HG03520 (cell line): ENCODE results near the gene PSMD1.
"Not testable (repeated sequence)": the region's sequence is repeated elsewhere in the genome, so short reads cannot be mapped to it uniquely, and the experiment has no call there.

Experiments used
- ATAC-seq: cut with Tn5 transposase; IDR thresholded peaks from one replicate; pipeline ENCODE4 v1.9.1; 2021; ENCODE audit warnings: mild to moderate bottlenecking, moderate library complexity; ENCODE audit not compliant: unreplicated experiment

PSMD1 gene

GRCh38 chr2:231181860-231182512 is 125.3 kb downstream of the PSMD1 start:
- no peak for ATAC-seq

GRCh38 chr2:231182513-231182899 is 125.8 kb downstream of the PSMD1 start:
- ATAC-seq = no peak

DNA sequence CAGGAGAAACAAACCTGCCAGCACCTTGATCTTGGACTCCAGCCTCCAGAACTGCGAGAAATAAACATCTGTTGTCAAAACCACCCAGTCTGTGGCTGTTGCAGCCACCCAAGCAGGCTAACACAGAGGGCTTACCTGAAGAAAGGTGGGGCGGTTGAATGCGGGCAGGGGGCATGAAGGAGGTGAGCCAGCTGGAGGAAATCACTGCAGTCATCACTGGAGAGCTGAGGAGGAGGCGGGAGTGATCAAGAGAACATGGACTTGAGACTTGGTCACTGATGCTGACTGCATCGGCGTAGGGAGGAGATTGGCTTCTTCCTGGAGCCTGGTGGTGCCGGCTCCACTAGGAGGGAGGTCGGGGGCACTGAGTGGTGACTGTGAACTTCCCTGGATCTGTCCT is 127.2 kb downstream of the PSMD1 start:
- no peak for ATAC-seq

DNA sequence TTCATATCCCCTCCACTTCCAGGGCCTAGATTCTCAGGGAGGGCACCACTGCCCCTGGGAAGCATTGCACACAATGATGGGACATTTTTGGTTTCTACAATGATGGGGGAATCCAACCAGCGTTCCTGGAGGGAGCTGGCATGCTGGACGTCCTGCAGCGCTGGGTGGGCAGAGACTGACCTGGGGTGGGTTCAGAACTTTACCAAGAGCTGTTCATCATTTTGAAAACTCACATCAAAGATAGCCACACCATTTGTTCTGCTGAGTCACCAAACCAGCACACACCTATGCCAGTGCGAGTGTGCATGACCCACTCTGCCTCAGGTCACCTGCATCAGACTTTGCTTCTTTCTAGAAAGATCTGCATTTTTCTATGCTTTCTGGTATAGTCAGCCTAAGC is 127.7 kb downstream of the PSMD1 start:
- ATAC-seq = no peak

- ATAC-seq = no peak
Measured at GRCh38 chr2:231185050-231185725, 128.5 kb downstream of the PSMD1 start.

- no peak for ATAC-seq
Measured at GRCh38 chr2:231185886-231186285, 129.2 kb downstream of the PSMD1 start.

- no peak for ATAC-seq
Measured at GRCh38 chr2:231186325-231186724, 129.7 kb downstream of the PSMD1 start.

- ATAC-seq = no peak
Measured at GRCh38 chr2:231187736-231188505, 131.3 kb downstream of the PSMD1 start.

GRCh38 chr2:231188506-231189170 is 132.0 kb downstream of the PSMD1 start:
- ATAC-seq = no peak

DNA sequence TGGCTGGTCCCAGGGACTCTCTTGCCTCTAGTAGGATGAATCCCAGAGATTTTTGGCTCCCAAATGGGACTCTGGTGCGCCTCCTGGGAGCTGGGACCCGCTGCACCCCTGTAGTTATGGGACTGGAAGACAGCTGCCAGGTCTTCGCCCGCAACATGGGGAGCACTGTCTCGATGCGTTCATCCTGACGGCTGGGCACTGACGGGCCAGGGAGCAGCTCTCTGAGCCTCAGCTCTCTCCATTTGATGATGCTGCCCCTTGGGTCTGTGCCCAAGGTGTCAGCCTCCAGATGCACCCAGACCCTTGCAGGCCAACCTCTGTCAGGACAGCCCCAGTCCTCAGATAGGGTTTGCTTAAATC is 132.5 kb downstream of the PSMD1 start:
- ATAC-seq = no peak

DNA sequence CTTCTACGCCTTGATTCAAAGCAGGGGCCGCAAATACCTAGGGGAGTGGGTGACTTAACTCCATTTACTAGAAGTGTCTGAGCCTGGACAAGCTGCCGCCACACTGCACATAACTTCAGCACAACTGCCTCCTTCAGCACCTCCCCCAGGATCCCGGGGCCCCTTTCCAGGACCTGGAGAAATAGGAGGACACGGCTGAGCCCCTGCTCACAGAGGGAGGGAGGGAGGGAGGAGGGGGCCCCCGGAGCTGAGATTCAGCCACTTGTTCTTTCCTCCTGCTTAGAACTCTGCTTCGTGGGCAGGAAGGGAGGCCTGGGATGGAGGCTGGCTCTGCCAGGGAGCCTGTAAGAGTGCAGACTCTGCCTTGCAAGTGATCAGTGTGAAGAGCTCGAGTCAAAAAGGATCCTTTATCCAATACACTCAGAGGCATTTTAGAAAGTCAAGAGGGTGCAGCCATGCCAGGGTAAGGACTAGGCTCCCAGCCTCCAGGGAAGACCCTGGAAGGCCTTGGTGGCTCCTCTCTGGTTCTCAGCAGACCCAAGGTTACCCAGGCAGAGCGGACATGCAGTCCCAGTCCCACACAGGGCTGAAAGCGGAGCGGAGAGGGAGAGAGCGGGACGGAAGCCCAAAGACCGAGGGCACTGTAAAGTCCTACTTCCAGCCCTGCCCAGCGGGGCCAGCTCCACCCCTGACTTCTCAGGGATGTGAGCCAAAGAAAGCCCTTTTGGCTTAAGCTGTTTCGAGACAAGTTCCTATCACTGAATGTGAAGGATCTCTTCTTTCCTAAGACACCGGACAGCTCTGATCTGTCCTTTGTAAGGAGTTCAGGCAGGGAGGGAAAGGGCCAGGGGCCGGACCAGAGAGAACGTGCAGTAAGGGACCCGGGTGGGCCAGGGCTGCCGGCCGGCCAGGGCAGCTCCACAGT is 133.2 kb downstream of the PSMD1 start:
- ATAC-seq = no peak

DNA sequence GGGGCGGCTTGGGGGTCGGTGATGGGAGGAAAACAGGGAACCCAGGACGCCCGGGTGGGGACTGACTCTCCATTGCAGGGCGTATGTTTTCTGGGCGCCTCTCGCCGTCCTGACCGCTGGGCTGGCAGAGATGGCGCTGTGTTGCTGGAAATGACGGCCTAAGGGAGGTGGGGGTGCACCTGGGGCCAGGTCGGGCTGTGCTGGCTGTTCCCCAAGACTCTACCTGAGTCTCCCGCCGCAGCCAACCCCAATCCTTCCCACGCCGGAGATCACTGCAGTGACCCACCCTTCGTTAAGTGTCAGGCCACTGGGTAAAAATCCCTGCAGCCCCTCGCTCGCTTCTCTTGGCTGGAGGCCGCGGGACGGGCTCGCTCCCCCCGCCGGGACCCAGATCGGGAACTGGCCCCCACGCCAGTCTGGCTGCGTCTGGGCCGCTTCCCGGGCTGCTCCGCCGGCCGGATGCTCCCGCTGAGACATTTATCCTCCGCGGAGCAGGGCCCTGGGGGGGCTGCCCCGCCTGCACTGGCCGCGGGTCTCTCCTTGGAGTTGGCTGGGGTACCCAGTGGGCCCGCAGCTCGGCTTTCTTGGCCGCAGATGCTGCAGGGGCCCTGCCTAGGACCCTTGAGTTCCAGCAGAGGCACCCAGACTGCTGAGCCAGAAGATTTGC is 134.0 kb downstream of the PSMD1 start:
- ATAC-seq = no peak

DNA sequence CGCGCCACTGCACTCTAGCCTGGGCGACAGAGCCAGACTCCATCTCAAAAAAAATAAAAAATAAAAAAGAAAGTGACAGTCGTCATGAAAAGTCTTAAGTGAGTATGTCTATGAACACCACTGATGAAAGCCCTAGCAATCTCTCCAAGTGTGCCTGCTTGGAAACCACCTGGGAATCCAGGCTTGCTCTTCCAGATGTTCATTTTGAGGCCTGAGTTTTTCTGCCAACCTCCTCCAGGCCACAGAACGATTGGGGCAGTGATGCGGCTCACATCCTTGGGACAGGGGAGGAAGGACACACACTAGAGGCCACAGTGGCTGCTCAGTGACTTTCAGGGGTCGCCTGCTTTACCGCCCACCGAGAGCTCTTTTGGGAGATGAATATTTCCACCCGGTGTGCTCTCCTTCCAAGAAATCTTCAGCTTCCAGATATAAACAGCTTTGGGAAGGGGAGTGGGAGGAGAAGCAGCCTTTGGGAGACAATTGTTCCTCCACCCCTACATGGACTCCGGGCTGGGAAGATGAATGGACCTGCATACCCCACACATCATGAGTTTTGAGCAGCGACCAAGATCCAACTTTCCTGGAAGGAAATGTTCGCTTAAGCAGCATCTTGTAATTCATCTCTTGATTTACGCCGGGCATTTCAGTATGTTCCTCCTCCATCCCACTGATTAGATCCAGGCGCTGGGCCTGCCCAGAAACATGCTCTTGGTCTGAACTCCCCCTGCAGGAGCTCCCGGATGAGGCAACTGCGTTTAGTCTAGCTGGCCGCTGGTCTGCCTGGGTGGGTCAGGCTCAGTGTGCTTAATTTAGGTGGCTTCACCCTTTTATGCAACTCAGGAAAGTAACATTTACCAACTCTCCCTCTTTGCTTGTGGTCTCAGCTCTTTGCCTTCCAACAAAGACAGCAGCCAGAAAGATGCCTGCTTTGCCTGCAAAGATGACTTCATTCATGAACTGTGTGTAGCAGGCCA is 135.5 kb downstream of the PSMD1 start:
- no peak for ATAC-seq

DNA sequence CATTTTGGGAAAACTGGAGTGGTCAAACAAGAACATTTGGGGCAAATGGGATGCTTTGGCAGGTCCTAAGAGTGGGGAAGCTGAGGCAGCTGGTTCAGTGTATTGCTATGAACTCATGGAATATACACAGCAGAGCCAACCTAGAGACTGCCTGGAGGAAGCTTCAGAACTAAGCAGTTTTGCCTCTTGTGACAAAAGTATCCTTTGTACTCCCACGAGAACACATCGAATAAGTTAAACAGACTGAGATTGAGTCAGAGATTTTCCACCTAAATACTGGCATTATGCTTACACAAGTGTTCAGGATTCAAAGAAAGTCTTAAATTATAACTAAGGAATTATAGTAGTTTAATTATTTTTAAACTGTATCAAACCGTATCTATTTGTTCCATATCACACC is 136.5 kb downstream of the PSMD1 start:
- ATAC-seq = no peak

GRCh38 chr2:231196592-231196991 is 139.9 kb downstream of the PSMD1 start:
- ATAC-seq = no peak

DNA sequence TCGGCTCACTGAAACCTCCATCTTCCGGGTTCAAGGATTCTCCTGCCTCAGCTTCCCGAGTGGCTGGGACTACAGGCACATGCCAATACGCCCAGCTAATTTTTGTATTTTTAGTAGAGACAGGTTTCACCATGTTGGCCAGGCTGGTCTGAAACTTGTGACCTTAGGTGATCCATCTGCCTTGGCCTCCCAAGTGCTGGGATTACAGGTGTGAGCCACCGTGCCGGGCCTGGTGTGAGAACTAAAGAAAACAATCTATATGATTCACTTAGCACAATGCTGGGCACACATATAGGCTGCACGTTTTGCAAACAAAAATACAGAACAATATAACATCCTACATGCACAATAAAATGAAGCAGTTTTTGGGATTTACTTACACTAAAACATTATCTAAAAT is 140.5 kb downstream of the PSMD1 start:
- ATAC-seq = not testable (repeated sequence)

DNA sequence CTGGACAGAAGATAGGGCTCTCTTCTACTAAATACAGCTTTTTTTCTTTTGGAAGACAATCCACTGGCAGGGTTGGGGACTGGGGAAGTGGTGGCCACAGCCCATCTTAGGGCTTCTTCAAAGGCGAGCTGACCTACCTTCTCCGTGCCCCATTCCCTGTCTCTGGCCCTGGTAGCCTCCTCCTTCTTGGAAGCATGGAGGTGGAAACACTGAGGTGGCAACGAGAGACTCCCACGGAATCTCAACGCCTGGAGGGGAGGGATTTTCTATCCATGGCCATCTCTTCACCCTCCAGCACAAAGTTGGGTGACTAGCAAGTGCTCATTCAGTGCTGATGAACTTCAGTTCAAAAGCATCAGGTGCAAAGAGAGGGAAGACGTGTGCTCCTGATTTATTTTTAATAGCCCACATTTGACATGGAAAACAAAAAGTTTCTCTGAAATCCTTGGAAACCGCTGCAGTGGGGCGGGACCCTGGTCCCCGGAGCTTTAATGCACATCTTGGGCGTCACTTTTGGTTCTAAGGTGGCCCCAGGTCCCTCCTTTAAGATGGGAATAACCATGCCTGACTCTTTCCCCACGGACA is 141.1 kb downstream of the PSMD1 start:
- ATAC-seq = no peak
